Gastroesophageal sphincter (tissue), 3 donors: ENCODE measurements around the gene CHP2.

Source experiments
- CTCF ChIP-seq, 4 experiments: fragments of 200-600 bp in 2 of 4; fragments of 450-650 bp in 2 of 4; sonication (generic) in 1 of 4; IDR thresholded peaks; one replicate each; pipeline ENCODE4 v1.5.1; 2017 to 2019; ENCODE audit warnings: antibody characterized with exemption in 4 of 4, mild to moderate bottlenecking in 2 of 4, moderate library complexity in 2 of 4
- EP300 ChIP-seq: sonication (generic); formaldehyde crosslinking; IDR thresholded peaks from one replicate; pipeline ENCODE4 v1.6.1; 2017; ENCODE audit warnings: antibody characterized with exemption, mild to moderate bottlenecking
- POLR2A ChIP-seq, 2 donors: fragments of 450-650 bp; IDR thresholded peaks; one replicate each; pipeline ENCODE4 v1.6.1; 2017; ENCODE audit warnings: antibody characterized with exemption in 2 of 2, mild to moderate bottlenecking in 2 of 2, moderate library complexity in 1 of 2
- POLR2AphosphoS5 ChIP-seq: sonication (generic); formaldehyde crosslinking; IDR thresholded peaks from one replicate; pipeline ENCODE4 v1.6.1; 2017; ENCODE audit warnings: antibody characterized with exemption

- TF ChIP-seq POLR2AphosphoS5, result no peak
- TF ChIP-seq CTCF (IDR thresholded peaks at IDR 0.05), result no peak
- no peak for TF ChIP-seq POLR2A (IDR thresholded peaks at IDR 0.05)
- TF ChIP-seq EP300, result no peak
Measured at GRCh38 chr16:23726710-23727109, 28.1 kb upstream of the CHP2 start.
